ENCODE results near the gene CACNA1A. TPM values are rescaled to one million over a fixed set of nuclear protein-coding genes. Genes with fewer than 3 reads are reported as not detected.

CACNA1A gene
- total RNA-seq, 1 donor from 2014 or later = 1.5 TPM

GRCh38 chr19:13404236-13404635 is 102.0 kb downstream of the CACNA1A start:
- no peak for TF ChIP-seq CTCF (IDR thresholded peaks at IDR 0.05)
- CTCF ChIA-PET = no interaction called here
- no peak for ATAC-seq (ENCODE audit: low read depth)

GRCh38 chr19:13401388-13401787 is 104.9 kb downstream of the CACNA1A start:
- Mint-ChIP-seq H3K36me3 (ENCODE audit: low read depth) (no peaks in the 10 kb centered on the region), H3K27me3 (peaks cover 28% of the 10 kb centered on the region), H3K27ac (no peak overlapping the region), H3K9me3 (peaks cover 15% of the 10 kb centered on the region), H3K4me1 (no peaks in the 10 kb centered on the region), H3K4me3 (no peak overlapping the region)
- ATAC-seq (ENCODE audit: low read depth) (no peak), DNase-seq (no peak)
- TF ChIP-seq CTCF (IDR thresholded peaks at IDR 0.05) = no peak
- CTCF ChIA-PET = no interaction called here
- intact Hi-C loops (cut with micrococcal nuclease) = no loop called here
- POLR2A ChIA-PET = no interaction called here

More at GRCh38 chr19:13404236-13404635, 102.0 kb downstream of the CACNA1A start:
- Mint-ChIP-seq H3K9me3 (peaks cover 14% of the 10 kb centered on the region), H3K36me3 (ENCODE audit: low read depth) (no peaks in the 10 kb centered on the region), H3K27ac (no peak overlapping the region), H3K4me3 (no peak overlapping the region), H3K4me1 (no peaks in the 10 kb centered on the region), H3K27me3 (peaks cover 15% of the 10 kb centered on the region)
- POLR2A ChIA-PET = no interaction called here
- DNase-seq = no peak
- intact Hi-C loops (cut with micrococcal nuclease) = no loop called here

- no peaks in the 10 kb centered on the region for H3K36me3 Mint-ChIP-seq (ENCODE audit: low read depth)
- POLR2A ChIA-PET = no interaction called here
- H3K4me3 Mint-ChIP-seq = no peak overlapping the region
- no peaks in the 10 kb centered on the region for H3K4me1 Mint-ChIP-seq
- CTCF ChIA-PET = no interaction called here
- peaks cover 15% of the 10 kb centered on the region for H3K9me3 Mint-ChIP-seq
- no peak for ATAC-seq (ENCODE audit: low read depth)
- no peak for TF ChIP-seq CTCF (IDR thresholded peaks at IDR 0.05)
- intact Hi-C loops (cut with micrococcal nuclease) = no loop called here
- DNase-seq = no peak
- H3K27ac Mint-ChIP-seq = no peak overlapping the region
- peaks cover 35% of the 10 kb centered on the region for H3K27me3 Mint-ChIP-seq
Observed at GRCh38 chr19:13400296-13400695, 106.0 kb downstream of the CACNA1A start.

GRCh38 chr19:13399746-13400145 is 106.5 kb downstream of the CACNA1A start:
- H3K27ac Mint-ChIP-seq = no peak overlapping the region
- no peak overlapping the region for H3K4me3 Mint-ChIP-seq
- no peak for TF ChIP-seq CTCF (IDR thresholded peaks at IDR 0.05)
- peaks cover 15% of the 10 kb centered on the region for H3K9me3 Mint-ChIP-seq
- ChIA-PET POLR2A (interaction anchor here (0.7 kb wide), 1 partner anchor 20 kb away, joined by 3 read pairs; no protein-coding TSS in a partner anchor), CTCF (no interaction called here)
- intact Hi-C loops (cut with micrococcal nuclease) = no loop called here
- H3K27me3 Mint-ChIP-seq = peaks cover 35% of the 10 kb centered on the region
- ATAC-seq (ENCODE audit: low read depth) (no peak), DNase-seq (no peak)
- H3K4me1 Mint-ChIP-seq = no peaks in the 10 kb centered on the region
- no peaks in the 10 kb centered on the region for H3K36me3 Mint-ChIP-seq (ENCODE audit: low read depth)

- ChIA-PET POLR2A (interaction anchor here (0.7 kb wide), 1 partner anchor 21 kb away, joined by 3 read pairs; no protein-coding TSS in a partner anchor), CTCF (no interaction called here)
- Mint-ChIP-seq H3K9me3 (peaks cover 15% of the 10 kb centered on the region), H3K4me1 (no peaks in the 10 kb centered on the region), H3K27me3 (peaks cover 42% of the 10 kb centered on the region), H3K27ac (no peak overlapping the region), H3K4me3 (no peak overlapping the region), H3K36me3 (ENCODE audit: low read depth) (no peaks in the 10 kb centered on the region)
- ATAC-seq (ENCODE audit: low read depth) (no peak), DNase-seq (no peak)
- no peak for TF ChIP-seq CTCF (IDR thresholded peaks at IDR 0.05)
- intact Hi-C loops (cut with micrococcal nuclease) = no loop called here
Observed at GRCh38 chr19:13398780-13399726, 107.2 kb downstream of the CACNA1A start.

Data from activated B cell treated with CpG ODN at 0.5 μM for 24 hours (primary cell).